GM21526 (cell line): ENCODE results near the gene PCDHGA7.
"Not testable (repeated sequence)": the region's sequence is repeated elsewhere in the genome, so short reads cannot be mapped to it uniquely, and the experiment has no call there.

Experiments
- ATAC-seq: cut with Tn5 transposase; IDR thresholded peaks from one replicate; pipeline ENCODE4 v1.9.1; 2021; ENCODE audit warnings: moderate library complexity; ENCODE audit not compliant: unreplicated experiment, low FRiP score

Gene PCDHGA7

GRCh38 chr5:141366016-141366896 lies 16.3 kb upstream of the PCDHGA7 start:
- no peak for ATAC-seq

- peak; percentile 93 for ATAC-seq
Observed at GRCh38 chr5:141369994-141370848, 12.3 kb upstream of the PCDHGA7 start, which contains the start of gene PCDHGB3. TSS of gene PCDHGB3 (plus strand) at chr5:141370242. CDS start at chr5:141370395, 153 bp downstream.

- no peak for ATAC-seq
Observed at GRCh38 chr5:141371572-141372475, 10.7 kb upstream of the PCDHGA7 start.

- ATAC-seq: no peak
Observed at GRCh38 chr5:141373673-141374317, 8.7 kb upstream of the PCDHGA7 start, which contains the start of gene PCDHGA6. TSS of gene PCDHGA6 (plus strand) at chr5:141373891. CDS start at chr5:141374084, 193 bp downstream.

GRCh38 chr5:141374627-141375026 lies 7.9 kb upstream of the PCDHGA7 start:
- no peak for ATAC-seq

- not testable (repeated sequence) for ATAC-seq
Observed at GRCh38 chr5:141375444-141376155, 6.9 kb upstream of the PCDHGA7 start.

- ATAC-seq: no peak
Observed at GRCh38 chr5:141383345-141383744, 803 bp downstream of the PCDHGA7 start.

- no peak for ATAC-seq
Observed at GRCh38 chr5:141384471-141385267, 2.1 kb downstream of the PCDHGA7 start.

GRCh38 chr5:141387557-141388311 lies 5.2 kb downstream of the PCDHGA7 start, which contains the start of gene PCDHGB4:
TSS of gene PCDHGB4 (plus strand) at chr5:141387698. CDS start at chr5:141387885, 187 bp downstream.
- ATAC-seq: peak; percentile 97

GRCh38 chr5:141388661-141389060 lies 6.1 kb downstream of the PCDHGA7 start:
- ATAC-seq: no peak

- ATAC-seq: no peak
Observed at GRCh38 chr5:141389153-141390042, 6.9 kb downstream of the PCDHGA7 start.

GRCh38 chr5:141392429-141393198 lies 10.1 kb downstream of the PCDHGA7 start, which contains the start of gene PCDHGA8:
TSS of gene PCDHGA8 (plus strand) at chr5:141392633. CDS start at chr5:141392814, 181 bp downstream.
- ATAC-seq: no peak

GRCh38 chr5:141393267-141393666 lies 10.7 kb downstream of the PCDHGA7 start:
- no peak for ATAC-seq

GRCh38 chr5:141394401-141395187 lies 12.1 kb downstream of the PCDHGA7 start:
- not testable (repeated sequence) for ATAC-seq
